ENCODE data around the gene OR6V1.

Gene OR6V1, protein sequence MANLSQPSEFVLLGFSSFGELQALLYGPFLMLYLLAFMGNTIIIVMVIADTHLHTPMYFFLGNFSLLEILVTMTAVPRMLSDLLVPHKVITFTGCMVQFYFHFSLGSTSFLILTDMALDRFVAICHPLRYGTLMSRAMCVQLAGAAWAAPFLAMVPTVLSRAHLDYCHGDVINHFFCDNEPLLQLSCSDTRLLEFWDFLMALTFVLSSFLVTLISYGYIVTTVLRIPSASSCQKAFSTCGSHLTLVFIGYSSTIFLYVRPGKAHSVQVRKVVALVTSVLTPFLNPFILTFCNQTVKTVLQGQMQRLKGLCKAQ

DNA sequence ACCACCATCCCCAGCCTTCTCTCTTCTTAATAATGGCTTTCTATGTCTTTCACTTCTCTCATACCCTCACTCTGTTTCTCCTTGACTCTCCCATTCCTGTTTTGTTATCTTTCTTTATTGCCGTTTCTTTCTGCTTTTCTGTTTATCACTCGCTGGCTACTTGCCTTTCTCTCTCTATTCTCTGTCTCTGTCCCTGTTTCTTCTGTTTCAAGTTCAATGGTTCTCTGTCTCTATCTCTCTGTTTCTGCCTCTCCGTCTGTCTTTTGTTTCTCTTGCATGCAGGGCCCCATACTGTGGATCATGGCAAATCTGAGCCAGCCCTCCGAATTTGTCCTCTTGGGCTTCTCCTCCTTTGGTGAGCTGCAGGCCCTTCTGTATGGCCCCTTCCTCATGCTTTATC lies at the start of gene OR6V1:
Gene OR6V1 (plus strand): TSS at position 301 of the 400 bp plus-strand sequence. CDS start 0 bp downstream, at position 301.
- no peak for TF ChIP-seq GATA3 (IDR thresholded peaks at IDR 0.05; ENCODE audit: low read depth, low read length)
- no peak for TF ChIP-seq GATA2 (IDR thresholded peaks at IDR 0.05; ENCODE audit: low read depth, low read length)

DNA sequence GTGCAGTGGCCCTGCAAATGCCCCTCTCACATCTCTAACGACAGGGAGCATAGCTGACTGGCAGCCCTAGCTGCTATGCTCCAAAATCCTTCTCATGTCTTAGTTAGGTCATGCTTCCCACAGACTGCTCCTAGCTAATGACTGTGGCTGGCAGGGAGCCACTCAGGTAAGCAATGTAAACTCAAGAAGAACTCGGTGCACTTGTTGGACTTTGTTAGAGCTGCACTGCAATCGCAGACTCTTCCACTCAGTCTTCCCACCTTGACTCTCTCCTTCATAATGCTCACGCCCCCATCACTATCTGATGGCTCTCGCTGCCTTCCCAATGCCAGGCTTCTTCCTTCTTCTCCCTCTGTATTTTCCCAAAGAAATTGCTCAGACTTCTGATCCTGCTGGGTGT lies 49.2 kb upstream of the OR6V1 start:
- TF ChIP-seq GATA2 (IDR thresholded peaks at IDR 0.05; ENCODE audit: low read depth, low read length) (no peak), GATA3 (IDR thresholded peaks at IDR 0.05; ENCODE audit: low read depth, low read length) (no peak)

DNA sequence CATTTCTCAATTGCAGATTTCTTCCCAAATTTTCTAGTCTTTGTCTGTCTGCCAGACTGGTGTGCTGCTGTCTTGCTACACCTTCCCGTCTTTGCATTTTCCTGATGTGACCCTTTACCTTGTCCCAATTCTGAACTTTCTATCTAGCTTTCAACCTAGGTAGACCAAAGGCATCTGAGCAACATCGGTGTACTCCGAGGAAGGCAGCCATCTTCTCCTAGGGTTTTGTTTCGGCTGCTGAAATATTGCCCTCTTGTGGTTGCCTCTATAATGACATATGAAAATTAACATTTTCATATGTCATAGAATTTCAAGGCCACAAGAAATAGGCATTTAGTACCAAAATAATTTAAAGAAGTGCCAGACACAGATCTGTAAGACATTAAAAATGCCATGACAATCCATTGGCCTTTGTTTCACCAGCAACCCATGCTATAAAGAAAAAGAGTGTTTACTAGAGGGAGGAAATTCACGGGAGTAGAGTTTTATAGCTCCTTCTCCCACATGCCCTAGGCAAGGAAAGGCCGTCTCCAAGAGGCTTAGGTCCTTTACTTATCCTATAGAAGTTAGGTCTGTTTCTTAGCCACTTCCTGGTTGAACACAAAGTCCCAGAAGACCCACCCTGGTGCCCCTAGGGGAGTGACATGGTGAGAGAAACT lies 48.6 kb upstream of the OR6V1 start:
- TF ChIP-seq GATA3 (IDR thresholded peaks at IDR 0.05; ENCODE audit: low read depth, low read length): no peak
- no peak for TF ChIP-seq GATA2 (IDR thresholded peaks at IDR 0.05; ENCODE audit: low read depth, low read length)

- no peak for TF ChIP-seq GATA3 (IDR thresholded peaks at IDR 0.05; ENCODE audit: low read depth, low read length)
- TF ChIP-seq GATA2 (IDR thresholded peaks at IDR 0.05; ENCODE audit: low read depth, low read length): no peak
Measured at GRCh38 chr7:143005632-143006260, 46.4 kb upstream of the OR6V1 start.

GRCh38 chr7:143008007-143008901 lies 43.9 kb upstream of the OR6V1 start:
- TF ChIP-seq GATA2 (IDR thresholded peaks at IDR 0.05; ENCODE audit: low read depth, low read length): no peak
- TF ChIP-seq GATA3 (IDR thresholded peaks at IDR 0.05; ENCODE audit: low read depth, low read length): no peak

DNA sequence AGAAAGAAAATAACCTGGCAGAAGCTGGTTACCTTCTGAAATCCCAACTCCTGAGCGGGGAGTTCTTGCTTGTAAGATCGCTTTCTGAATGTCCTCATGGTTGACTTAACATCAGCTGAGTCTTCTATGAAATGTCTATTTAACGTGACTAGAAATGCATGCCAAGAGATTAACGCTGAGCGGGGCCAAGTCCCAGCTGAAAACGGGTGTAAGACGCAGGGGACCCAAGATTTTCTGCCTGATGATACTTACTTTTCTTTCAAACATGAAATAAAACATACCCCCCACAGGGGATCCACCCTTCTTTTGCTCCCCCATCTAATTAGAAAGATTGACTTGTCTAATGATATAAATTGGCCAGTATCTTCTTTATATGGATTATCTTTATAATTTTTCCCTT lies 40.1 kb upstream of the OR6V1 start:
- TF ChIP-seq GATA3 (IDR thresholded peaks at IDR 0.05; ENCODE audit: low read depth, low read length): no peak
- no peak for TF ChIP-seq GATA2 (IDR thresholded peaks at IDR 0.05; ENCODE audit: low read depth, low read length)

DNA sequence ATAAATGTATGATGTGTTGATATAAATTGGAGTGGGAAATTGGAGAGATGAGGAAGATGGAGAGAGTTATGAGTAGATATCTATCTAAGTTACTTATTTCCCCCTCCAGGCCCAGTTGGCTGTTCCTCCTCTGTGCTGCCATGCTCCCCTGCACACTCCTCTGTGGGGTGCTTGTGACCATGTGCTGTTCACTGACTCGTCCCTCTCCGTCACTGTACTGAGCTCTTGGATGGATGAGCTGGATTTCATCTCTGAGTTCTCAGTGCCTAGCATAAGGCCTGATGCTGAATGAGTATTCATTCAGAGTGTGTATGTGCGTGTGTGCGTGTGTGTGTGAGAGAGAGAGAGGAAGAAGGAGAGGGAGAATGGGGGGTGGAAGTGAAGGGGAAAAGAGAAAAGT lies 39.7 kb upstream of the OR6V1 start:
- TF ChIP-seq GATA2 (IDR thresholded peaks at IDR 0.05; ENCODE audit: low read depth, low read length) (no peak), GATA3 (IDR thresholded peaks at IDR 0.05; ENCODE audit: low read depth, low read length) (no peak)

DNA sequence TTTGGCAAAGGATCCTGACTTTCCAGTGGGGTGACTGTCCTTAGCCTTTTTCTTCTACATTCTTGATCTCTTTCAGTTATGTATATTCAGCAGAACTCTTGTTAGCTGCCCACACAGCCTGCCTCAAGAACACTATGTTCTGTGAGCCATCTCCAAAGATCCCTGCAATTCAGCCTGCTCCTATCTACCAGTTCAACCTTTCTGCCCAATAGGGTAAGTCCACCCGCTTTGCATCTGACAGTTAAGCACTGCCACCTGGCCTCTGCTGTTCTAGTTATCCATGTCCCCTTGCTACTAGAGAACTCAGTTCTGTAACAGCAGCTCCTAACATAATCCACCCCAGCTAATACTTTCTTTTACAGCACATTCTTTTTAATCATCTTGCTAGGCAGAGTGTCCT lies 38.7 kb upstream of the OR6V1 start:
- TF ChIP-seq GATA3 (IDR thresholded peaks at IDR 0.05; ENCODE audit: low read depth, low read length): no peak

GRCh38 chr7:143013893-143014292 lies 38.2 kb upstream of the OR6V1 start:
- TF ChIP-seq GATA3 (IDR thresholded peaks at IDR 0.05; ENCODE audit: low read depth, low read length) (no peak), GATA2 (IDR thresholded peaks at IDR 0.05; ENCODE audit: low read depth, low read length) (no peak)

DNA sequence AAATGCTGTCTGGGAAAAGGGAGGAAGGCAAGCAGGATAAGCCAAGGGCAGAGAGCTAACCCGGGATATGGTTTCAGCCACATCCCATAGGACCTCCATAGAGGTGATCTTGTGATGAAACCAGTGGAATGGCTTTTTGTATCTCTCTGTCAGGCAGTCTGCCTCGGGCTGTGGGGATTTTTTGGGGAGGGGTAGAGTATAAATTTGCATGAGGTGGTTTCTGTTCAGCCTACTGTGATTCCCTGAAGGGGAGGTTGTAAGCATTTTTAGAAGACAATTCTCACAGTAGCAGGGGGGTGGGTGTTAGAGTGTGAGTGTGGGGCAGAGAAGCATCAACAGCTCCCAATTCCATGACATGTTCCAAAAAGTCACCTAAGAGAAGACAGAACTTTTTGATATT lies 37.1 kb upstream of the OR6V1 start:
- TF ChIP-seq GATA3 (IDR thresholded peaks at IDR 0.05; ENCODE audit: low read depth, low read length) (no peak), GATA2 (IDR thresholded peaks at IDR 0.05; ENCODE audit: low read depth, low read length) (no peak)

GRCh38 chr7:143015926-143016490 lies 36.1 kb upstream of the OR6V1 start:
- TF ChIP-seq GATA2 (IDR thresholded peaks at IDR 0.05; ENCODE audit: low read depth, low read length) (no peak), GATA3 (IDR thresholded peaks at IDR 0.05; ENCODE audit: low read depth, low read length) (no peak)

DNA sequence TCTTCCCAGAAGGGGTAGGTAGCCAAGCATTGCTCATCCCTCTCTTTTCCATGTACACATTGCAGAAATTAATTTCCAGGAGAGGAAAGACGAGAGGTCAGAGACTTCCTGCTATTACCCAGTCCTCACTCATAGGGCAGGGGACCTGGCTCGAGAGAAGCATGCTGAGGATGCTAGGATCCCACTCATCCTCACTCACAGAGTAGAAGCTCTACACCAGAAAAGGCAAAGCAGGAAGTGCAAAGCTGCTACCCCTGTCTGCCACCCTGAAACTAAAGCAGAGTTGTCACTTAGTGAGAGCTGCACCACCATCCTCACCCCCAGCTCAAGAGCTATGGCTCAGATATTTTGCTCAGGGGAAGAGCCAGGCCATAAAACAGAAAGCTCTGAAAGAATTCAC lies 35.1 kb upstream of the OR6V1 start:
- TF ChIP-seq GATA2 (IDR thresholded peaks at IDR 0.05; ENCODE audit: low read depth, low read length): no peak
- no peak for TF ChIP-seq GATA3 (IDR thresholded peaks at IDR 0.05; ENCODE audit: low read depth, low read length)

DNA sequence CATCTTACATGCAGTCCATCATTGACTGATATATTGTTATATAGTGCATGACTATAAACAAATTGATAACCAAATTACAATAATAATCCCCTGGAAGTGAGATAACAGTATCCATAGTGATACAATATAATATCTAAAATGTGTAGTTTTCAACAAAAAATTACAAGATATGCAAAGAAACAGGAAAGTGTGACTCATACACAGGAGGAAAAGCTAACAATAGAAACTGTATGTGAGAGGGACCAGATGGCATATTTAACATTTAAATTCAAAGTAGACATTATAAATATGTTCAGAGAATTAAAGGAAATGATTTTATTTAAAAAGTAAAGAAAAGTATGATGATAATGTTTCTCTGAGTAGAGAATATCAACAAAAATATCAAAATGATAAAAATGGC lies 33.2 kb upstream of the OR6V1 start:
- TF ChIP-seq GATA3 (IDR thresholded peaks at IDR 0.05; ENCODE audit: low read depth, low read length) (no peak), GATA2 (IDR thresholded peaks at IDR 0.05; ENCODE audit: low read depth, low read length) (no peak)

GRCh38 chr7:143023047-143023446 lies 29.1 kb upstream of the OR6V1 start:
- TF ChIP-seq GATA3 (IDR thresholded peaks at IDR 0.05; ENCODE audit: low read depth, low read length) (no peak), GATA2 (IDR thresholded peaks at IDR 0.05; ENCODE audit: low read depth, low read length) (no peak)

All from SH-SY5Y (cell line).